CD4-positive, alpha-beta T cell treated with Interleukin-15 for 1 hour (primary cell): ENCODE results near the gene PPM1M.

Experiments used
- DNase-seq: peaks from one replicate; pipeline ENCODE4 v3.0.0-alpha.2; 2020

The PPM1M gene

GRCh38 chr3:52231502-52232278, 13.9 kb upstream of the PPM1M start:
- DNase-seq = peak; percentile 83

GRCh38 chr3:52232279-52233107, 13.1 kb upstream of the PPM1M start:
- DNase-seq = no peak

DNA sequence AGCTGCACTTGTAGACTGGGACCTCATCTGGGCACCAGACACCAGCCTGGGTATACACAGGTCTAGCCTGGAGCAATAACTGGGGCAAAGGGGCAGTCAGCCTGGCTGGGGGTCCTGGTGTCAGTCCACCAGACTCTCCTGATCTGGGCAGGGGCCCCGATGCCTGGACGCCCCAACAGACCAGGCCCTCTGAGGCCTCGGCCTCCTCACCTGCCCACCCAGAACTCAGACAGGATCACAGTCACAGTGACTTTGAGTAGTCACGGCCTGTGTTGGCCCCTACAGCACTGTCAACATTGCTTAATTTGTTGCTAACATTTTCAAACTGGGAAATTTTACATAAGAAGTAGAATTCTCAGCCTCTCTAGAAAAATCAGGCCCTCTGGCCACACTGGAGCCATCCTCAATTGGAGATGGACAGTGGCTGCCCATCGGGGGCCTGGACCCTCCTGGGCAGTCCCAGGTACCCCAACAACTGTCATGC, 12.4 kb upstream of the PPM1M start:
- no peak for DNase-seq

GRCh38 chr3:52233968-52234367, 11.6 kb upstream of the PPM1M start:
- no peak for DNase-seq

- DNase-seq = no peak
Measured at GRCh38 chr3:52234516-52235447, 10.8 kb upstream of the PPM1M start.

DNA sequence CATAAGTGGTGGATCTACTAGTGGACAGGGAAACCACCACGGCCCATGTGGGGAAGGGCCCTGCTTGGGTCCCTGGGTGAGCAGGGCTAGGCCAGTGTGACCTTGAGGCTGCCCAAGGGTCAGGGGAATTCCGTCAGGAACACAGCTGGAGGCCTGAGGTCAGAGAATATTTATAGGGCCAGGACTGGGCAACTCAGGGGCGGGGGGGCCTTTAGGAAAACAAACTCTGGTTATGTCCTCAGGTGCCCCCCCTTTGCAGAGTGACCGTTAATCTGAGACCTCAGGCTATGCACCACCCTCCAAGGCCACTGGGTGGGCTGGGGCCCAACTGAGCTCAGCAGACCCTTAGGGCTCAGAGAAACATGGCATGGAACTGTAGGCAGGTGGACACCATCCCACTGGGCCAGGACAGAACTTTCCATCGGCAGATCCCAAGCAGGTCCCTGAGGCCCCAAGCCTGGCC, 9.1 kb upstream of the PPM1M start:
- DNase-seq = no peak

GRCh38 chr3:52237006-52237656, 8.4 kb upstream of the PPM1M start:
- DNase-seq = peak; percentile 10

DNA sequence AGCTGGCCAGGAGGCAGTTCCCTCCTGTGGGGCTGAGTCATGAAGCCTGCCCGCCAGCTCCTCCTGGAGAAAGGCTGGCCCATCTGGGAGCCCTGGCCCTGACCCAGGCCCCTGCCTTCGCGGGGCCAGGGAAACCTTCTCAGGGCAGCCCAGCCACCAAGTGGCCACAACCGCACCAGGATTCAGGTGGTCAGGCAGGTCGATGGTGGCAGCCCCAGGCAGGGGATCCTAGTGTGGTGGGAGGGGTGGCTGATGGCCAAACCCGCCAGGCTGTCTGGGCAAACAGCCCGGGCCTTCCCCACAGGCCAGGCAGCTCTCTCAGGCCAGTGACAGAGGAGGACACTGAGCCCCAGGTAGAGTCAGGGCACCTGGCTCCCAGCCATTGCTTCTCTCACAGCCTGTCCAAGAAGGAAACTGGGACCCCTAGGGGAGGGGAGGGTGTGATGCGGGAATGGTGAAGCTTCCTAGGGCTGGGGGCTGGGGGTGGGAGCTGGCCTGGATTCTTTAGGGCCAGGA, 7.8 kb upstream of the PPM1M start:
- DNase-seq = peak; percentile 67

GRCh38 chr3:52238193-52238760, 7.3 kb upstream of the PPM1M start:
- peak; percentile 15 for DNase-seq

DNA sequence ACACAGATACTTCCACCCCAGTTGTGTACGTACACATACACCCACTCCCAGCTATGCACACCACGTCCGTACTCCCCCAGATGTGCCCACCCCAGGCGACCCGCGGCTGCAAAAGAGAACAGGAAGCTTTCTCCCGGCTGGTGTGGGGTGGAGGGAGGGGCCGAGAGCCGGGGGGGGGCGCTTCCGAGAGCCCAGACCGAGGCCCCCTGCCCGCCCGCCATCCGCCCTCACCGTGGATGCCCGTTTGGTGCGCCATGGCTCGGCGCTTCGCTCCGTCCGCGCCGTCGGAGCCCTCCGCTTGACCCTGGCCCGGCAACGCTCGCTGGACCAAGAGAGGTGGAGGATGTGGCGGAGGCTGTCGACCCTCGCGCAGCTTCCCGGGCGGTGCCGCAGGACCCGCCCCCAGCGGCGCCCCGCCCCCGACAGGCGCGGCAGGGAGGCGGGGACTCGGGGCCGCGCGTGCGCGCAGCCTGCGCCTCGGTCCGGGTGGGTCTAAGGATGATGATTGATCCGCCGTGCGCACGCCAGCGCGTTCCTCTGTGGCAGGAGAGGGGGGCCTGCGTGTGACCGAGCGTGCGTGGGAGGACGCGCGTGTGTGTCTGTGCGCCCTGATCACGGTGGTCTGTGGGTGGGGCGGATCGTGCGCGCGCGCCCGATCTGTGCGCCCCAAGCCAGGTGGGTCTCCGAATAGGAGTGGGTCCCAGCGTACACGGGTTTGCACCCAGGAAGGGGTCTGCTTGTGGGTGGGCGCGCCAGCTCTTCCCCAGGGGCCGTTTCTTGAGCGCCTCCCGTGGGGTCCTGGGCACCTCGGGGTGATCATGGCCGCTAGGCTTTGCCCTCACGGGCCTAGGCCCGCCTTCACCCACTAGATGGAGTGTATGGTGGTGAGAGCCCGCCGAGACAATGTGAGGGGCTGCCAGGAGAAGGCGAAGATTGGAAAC, 6.5 kb upstream of the PPM1M start, which contains the start of gene TWF2:
Gene TWF2, minus strand, starts transcription at position 398 of the 941 bp plus-strand sequence. Its CDS starts 142 bp downstream, at position 256.
- peak; percentile 85 for DNase-seq

GRCh38 chr3:52240059-52240885, 5.3 kb upstream of the PPM1M start:
- peak; percentile 74 for DNase-seq

GRCh38 chr3:52240886-52241370, 4.6 kb upstream of the PPM1M start:
- DNase-seq = peak; percentile 1

DNA sequence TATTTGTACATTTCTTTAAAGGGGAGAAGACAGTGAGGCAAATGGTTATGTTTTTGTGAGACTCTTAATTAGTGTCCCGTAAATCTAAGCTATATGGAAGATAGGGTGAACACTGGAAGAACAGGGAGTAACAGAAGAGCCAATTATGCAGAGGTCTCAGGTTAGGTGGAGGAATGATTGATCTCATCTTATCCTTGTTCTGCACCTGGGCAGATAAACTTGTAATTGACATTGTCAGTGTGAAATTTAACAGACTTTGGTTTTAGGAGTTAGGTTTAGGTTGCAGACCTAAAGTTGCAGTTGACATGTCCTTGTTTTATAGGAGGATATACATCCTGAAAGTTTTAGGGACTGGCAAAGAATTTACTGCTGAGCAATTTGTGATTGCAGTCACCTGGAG, 3.5 kb upstream of the PPM1M start:
- DNase-seq = no peak

DNA sequence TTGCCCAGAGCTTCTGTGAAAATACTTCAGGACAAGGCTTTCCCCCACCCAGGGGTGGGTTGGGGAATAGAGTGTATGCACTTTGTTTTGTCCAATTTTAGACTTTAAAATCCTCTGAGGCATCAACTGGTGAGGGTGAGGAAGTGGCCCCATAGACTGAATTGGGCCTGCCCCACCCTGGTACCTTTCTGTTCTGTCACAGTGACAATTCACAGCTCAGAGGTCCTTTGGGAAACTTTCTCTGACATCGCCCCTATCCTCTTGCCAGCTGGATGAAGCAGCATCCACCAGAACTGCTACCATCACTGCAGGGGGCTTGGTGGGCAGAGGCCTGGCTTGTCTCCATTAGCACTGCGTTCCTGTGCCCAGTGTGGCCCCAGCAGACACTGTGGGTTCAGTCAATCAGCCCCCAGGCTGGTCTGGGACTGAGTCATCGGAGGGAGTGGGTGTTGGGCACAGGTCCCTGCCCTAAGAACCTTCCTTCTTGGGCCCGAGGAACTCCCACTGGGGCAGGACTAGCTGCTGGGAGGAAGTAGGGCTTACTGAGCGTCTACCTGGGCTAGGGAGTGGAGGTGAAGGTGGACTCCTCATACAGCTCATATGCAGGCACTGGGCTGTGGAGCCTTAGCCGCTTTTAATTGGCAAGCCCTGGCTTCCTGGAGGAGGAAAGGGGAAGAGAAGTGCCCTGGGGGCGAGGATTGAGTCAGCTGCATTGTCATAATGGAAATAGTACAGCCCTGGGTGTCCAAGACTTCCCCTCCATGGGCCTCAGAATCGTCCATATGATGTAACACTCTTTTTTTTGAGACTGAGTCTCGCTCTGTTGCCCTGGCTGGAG, 1.5 kb upstream of the PPM1M start:
- DNase-seq = peak; percentile 67

- DNase-seq = no peak
Measured at GRCh38 chr3:52246264-52246620, 683 bp downstream of the PPM1M start.

DNA sequence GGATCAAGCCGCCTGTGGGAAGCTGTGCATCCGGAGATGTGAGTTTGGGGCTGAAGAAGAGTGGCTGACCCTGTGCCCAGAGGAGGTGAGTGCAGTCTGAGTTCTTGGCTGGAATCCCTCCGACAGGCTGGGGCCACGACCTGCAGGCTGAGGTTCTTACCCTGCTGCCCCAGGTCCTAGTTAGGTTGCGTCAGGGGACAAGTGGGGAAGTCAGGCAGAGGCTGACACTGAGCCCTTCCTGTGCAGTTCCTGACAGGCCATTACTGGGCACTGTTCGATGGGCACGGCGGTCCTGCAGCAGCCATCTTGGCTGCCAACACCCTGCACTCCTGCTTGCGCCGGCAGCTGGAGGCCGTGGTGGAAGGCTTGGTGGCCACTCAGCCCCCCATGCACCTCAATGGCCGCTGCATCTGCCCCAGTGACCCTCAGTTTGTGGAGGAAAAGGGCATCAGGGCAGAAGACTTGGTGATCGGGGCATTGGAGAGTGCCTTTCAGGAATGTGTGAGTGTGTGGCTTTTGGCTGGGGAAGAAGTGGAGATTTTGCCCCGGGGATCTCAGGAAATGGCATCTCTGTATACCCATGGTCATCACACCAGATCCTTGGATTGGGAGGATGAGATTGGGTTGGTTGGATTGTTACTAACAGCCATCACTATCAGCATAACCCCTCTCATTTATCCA, 1.3 kb downstream of the PPM1M start:
- peak; percentile 45 for DNase-seq

DNA sequence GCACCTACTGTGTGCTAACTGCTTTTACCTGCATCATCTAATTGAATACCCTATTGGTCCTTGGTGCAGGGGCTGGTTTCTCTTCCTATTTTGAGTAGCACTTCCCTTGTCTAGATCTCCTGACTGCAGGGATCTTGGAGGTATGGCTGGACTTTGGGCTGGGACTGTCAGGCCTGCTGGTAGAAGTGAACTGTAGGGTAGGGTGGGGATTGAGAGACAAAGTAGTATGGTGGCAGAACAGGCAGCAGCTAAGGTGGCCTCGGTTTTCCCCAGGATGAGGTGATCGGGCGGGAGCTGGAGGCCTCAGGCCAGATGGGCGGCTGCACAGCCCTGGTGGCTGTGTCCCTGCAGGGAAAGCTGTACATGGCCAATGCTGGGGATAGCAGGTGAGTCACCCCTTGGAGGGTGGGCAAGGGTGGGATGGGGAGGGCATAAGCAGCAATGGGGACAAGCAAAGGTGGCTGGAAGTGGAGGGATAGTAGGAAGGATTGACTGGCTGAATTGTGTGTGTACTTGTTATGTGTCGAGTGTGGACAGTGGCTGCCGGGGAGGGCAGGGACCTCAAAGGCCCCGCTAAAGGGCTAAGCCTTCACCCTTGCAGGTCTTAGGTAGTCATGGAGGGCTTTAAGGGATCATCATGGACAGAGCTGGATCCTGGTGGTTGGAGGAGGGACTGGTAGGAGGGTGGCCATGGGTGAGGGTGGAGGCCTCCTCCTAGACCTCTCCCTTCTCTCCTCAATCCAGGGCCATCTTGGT, 2.0 kb downstream of the PPM1M start:
- no peak for DNase-seq
